GM19193 (cell line): ENCODE results near the gene LHB.

Experiments
- POLR2A ChIP-seq: IDR thresholded peaks from 4 replicates; pipeline ENCODE4 v1.6.1; 2011; ENCODE audit not compliant: insufficient read depth, insufficient read length; ENCODE audit errors: extremely low read depth

The LHB gene

DNA sequence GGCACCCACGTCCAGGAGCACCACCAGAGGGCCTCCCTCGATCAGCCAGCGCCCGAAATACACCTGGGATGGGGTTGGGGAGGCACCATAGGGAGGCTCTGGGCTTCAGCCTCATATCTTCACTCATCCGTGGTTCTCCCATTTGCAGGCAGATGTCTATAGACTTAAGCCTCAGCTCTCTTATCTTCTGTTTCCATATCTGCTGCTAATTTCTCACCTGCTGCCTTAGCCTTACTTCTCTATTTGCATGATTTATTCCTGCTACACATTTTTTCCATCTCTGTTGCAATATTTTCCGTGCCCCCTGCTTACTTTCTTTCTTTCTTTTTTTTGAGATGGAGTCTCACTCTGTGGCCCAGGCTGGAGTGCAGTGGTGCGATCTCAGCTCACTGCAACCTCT, 29.6 kb downstream of the LHB start:
- no peak for TF ChIP-seq POLR2A

DNA sequence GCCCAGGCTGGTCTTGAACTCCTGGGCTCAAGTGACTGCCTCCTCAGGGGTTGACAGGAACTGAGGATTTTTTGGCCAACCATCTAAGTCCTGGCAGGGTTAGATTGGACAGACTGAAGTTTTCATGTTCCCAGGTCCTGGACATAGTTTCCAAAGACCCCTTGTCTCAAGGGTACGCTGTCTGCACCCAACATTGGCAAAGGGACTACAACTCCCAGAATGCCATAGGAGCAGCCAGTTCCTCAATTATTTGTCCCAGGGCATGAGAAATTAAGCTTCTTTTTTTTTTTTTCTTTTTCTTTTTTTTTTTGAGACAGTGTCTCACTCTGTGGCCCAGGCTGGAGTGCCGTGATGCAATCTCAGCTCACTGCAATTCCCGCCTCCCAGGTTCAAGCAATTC, 30.7 kb downstream of the LHB start:
- TF ChIP-seq POLR2A = no peak

DNA sequence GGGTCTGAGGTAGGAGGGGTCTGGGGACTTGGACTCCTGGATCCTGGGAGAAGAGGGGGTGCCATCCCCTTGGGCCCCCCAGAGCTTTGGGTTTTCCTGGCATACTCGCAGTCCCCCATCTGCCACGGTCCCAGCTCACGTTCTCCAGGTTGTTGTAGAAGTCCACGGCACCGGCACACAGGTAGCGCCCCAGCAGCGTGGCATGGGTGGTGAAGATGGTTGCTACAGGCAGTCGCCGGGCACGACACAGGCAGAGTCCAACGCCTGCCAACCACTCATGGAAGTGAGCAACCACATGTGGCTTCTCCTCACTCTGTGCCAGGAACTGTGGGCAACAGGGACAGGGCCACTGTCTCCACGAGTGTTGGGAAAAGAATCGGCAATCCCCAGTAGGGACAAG, 31.2 kb downstream of the LHB start:
- no peak for TF ChIP-seq POLR2A

DNA sequence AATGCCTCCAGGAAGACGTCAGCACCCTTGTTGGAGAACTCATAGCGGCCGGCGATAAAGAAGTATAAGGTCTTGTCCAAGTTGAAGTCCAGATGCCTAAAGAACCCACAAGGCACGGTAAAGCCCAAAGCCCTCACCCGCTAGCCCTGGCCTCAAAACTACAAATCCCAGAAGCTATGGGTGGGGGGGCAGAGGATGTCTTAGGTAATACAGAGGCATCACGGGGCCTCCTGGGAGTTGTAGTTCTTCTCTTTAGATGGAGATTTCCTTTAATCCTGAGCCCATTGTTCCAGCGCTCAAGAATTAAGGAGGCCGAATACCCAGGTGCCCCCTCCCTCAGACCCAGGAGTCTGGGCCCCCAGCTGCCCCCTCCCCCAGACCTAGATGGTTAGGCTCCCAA, 34.6 kb downstream of the LHB start:
- no peak for TF ChIP-seq POLR2A

DNA sequence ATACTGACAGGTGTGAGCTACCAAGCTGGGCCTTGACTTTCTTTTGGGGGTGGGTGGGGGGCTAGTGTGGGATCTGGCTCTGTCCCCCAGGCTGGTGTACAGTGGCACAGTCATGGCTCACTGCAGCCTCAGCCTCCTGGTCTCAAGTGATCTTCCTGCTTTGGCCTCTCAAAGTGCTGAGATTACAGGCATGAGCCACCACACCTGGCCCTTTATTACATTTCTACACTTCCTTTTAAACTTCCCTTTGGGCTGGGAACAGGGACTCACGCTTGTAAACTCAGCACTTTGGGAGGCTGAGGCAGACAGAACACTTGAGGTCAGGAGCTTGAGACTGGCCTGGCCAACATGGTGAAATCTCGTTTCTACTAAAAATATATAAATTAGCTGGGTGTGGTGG, 39.8 kb downstream of the LHB start:
- no peak for TF ChIP-seq POLR2A

DNA sequence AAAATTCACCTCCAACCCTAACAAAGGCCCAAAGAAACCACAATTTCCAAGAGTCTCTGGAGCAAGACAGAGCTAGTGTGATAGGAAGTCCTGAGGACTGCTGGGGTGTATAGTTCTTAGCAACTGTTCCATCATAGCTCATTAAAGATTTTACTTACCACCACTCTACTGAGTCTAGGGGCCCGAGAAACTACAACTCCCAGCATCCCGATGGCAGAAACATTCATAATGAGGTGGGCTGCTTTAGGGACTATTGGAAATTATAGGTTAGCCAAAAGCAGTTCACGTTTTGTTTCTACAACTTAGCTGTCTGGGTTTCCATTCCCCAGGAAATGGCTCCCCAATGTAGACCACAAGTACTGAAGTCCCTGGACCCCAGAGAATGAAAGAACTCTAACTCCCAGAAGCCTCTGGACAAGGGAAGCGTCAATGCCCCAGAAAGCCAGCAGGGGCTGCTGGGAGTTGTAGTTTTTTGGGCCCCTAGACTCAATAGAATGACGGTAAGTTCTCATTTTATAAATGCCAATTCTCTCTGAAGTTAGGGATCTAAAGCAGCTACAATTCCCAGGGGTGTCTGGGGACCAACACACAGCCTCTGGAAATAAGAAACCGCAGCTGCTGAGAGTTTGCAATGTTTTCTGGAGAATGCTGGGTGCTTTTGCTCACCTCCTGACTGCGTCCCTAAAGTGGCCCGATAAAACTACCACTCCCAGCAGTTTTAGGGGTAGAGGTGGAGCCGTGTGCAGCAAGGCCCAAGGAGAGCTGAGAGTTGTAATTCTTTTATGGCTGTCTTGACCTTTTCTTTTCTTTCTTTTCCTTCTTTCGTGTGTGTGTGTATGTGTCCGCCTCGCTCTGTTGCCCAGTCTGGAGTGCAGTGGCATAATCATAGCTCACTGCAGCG, 40.7 kb downstream of the LHB start:
- no peak for TF ChIP-seq POLR2A

DNA sequence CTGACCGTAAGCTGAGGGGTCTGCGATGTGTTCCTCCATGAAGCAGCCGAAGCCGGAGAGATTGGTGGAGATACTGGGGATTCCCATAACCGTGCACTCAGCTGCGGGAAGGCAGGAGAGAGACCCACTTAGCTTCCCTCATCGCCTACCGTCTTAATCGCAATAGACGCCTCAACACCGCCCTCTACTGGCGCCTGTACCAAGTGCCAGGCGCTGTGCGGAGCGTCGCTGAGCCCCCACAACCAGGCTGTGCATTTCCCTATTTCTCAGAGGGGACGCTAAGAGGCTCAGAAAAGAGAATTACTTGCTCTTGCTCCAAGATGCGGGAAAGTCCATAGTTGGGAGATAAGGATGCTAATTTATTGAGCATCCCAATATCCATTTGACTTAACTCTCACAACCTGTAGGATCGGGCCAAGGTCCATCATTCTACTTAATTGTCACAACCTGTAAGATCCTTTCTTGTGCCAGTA, 45.9 kb downstream of the LHB start:
- no peak for TF ChIP-seq POLR2A

DNA sequence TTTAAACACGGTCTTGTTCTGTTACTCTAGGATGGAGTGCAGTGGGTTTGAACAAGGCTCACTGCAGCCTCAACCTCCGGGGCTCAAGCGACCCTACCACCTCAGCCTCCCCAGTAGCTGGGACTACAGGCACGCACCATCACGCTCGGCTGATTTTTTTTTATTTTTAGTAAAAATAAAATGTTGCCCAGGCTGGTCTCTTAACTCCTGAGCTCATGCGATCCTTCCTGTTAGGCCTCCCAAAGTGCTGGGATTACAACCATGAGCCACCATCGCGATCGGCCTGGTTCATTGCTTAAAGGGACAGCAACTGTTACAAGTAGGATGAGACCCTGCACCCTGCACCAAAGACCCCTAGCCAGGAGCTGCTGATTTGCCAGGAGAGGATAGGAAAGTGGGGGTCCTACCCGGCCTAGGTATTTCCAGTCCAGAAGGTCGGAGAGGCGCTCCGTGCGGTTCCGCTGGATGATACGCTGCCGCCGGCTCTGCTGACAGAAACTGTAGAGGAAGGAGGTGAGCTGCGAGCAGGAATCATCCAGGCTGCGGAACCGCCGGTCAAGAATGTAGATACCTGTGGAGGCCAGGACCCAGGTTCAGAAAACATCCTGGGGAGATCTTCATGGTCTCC, 46.6 kb downstream of the LHB start:
- TF ChIP-seq POLR2A = no peak

DNA sequence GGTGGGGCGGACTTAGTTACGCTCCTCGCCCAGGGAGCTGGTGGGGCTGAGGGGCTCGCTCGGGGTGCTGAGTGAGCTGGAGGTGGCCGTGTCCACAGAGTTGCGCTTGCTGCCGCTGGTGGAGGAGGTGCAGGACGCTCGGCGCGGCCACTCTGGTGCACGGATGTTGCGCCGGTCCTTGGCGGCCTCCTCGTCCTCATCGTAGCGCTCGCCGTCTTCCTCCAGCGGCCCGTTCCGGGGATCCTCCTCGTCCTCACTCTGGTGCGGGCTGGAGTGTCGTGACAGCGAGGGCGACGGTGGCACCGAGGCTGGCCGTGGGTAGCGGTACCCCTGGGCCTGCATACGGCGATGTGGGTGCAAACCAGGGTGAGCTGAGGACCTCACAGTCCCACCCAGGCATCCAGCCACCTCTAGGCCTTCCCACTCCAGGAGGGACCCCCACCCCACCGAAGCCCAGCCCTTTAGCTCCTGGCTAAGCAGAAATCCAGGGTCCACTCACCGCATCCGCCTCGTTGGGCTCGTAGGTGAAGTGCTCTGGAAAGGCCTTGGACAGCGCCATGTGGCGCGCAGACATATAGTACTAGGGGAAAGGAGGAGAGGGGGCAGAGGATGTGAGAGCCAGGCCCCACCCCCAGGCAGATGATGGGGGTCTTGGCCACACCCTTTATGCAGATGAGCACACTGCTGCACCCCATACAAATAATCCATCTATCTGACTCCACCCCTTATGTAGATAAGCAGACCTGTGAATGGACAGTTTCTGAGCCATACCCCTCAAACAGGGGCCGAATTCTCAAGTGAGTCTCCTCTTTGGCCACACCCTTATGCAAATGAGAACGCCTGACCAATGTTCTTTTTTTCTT, 47.4 kb downstream of the LHB start:
- TF ChIP-seq POLR2A = no peak

DNA sequence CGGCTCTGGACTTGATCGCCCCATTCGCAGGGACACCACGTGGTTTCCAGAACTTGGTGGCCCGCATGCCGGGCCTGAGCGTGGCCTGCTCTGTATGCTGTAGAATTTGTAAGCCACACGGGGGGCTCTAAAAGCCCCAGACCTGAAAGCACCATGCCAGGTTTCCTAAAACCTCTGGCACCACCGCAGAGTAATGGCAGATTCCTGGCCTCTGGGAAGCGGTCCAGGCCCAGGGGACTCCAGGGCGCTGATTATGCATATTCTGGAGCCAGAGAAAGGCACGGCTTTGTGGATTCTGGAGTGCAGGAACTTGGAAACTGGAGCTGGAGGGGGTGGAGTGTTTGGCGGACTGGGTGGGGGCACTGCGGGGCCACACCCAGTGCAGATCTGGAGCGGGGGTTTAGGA, 48.1 kb downstream of the LHB start:
- no peak for TF ChIP-seq POLR2A

DNA sequence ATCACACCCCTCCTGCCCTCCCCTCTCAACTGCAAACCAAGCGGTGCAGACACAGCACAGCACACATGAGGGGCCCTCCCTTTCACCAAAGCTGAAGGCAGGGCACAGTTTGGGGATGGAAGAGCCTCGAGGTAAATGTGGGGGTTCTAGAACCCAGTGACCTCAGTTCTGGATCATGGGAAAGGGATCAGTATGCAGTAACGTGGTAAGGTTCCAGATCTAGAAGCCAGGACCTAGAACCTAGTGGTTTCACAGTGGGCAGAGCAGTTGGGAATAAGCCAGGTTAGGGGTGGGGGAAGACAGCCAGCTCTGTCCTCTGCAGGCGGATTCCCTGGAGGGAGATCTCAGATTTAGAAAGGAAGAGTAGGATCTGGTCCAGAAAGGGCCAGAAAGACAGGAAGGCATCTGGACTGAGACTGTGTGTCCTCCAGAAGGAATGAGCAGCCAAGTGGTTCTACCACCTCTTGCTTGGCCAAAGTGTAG, 48.7 kb downstream of the LHB start:
- TF ChIP-seq POLR2A = no peak

DNA sequence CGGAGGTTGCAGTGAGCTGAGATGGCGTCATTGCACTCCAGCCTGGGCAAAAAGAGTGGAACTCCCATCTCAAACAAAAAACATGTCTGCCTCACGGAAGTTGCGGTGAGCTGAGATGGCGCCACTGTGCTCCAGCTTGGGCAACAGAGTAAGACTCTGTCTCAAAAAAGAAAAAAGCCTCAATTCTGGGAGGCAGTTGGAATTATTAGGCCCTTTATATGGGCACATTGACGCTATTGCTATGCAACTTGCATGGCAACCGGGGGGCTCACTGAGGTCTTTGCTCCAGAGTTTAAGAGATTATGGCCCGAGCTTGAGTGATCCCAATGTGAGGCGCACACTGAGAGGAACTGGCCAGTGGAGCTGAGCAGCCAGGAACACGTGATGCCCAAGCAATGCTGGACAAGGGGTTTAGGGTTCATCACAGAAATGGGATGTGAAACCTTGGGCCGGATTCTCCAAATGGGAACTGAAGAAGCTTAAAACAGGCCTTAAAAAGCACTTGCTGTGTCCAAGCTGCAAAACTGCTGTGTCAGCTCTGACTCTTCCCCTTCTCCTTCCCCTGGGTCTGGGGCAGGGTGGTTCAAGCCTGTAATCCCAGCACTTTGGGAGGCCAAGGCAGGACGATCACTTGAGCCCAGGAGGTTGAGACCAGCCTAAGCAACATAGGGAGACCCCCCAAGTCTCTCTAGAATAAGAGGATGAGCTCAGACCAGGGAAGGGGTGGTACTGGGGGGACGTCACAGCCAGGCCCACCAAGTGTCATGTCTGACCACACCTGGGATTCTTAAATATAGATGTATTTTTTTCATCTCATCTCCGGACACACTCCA, 49.3 kb downstream of the LHB start:
- peak; percentile 57 for TF ChIP-seq POLR2A

DNA sequence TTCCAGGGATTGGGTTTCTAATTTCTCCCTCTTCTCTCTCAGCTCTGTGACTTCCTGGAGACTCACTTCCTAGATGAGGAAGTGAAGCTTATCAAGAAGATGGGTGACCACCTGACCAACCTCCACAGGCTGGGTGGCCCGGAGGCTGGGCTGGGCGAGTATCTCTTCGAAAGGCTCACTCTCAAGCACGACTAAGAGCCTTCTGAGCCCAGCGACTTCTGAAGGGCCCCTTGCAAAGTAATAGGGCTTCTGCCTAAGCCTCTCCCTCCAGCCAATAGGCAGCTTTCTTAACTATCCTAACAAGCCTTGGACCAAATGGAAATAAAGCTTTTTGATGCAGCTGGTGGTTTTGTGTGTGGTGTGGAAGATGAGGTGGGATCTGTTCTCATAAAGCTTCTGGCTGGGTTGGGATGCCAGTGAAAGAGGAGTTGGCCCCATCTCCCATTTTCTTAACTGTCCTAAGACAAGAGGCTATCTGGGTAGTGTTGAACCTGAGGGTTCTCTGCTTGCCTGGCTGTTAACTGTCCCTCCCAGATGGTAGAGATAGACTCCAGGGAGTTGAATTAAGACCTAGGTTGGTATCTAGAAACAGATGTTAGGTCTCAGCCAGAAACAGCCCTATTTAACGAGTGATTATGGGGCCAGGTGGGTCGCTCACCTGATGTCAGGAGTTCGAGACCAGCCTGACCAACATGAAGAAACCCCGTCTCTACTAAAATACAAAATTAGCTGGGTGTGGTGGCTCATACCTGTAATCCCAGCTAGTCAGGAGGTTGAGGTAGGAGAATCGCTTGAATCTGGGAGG, 50.1 kb downstream of the LHB start:
- peak; percentile 15 for TF ChIP-seq POLR2A
